Measurements from ENCODE around the gene BCL7B.
A peak's percentile ranks its signal among the peaks of the same experiment; 100 is the strongest.
"Not testable (repeated sequence)": the region's sequence is repeated elsewhere in the genome, so short reads cannot be mapped to it uniquely, and the experiment has no call there.

BCL7B gene

GRCh38 chr7:73533742-73534141 lies 23.7 kb downstream of the BCL7B start:
- WGBS, 2 experiments (ENCODE audit: insufficient coverage in 2 of 2) = 88% methylated on average over 6 to 9 of the region's 9 CpGs
- Histone ChIP-seq H3K9me3 (ENCODE audit: control insufficient read depth, low read length) (no peaks in the 10 kb centered on the region), H3K36me3 (ENCODE audit: control insufficient read depth, insufficient read depth, low read length) (peaks cover 45% of the 10 kb centered on the region), H3K27ac (ENCODE audit: low read depth, low read length, severe bottlenecking) (no peak overlapping the region), H3K4me3 (ENCODE audit: extremely low read depth, insufficient read depth, low read length, poor library complexity, severe bottlenecking) (no peak overlapping the region), H3K4me1 (ENCODE audit: control insufficient read depth, insufficient read depth, low read length, poor library complexity, severe bottlenecking) (no peaks in the 10 kb centered on the region)

- Histone ChIP-seq H3K27ac (ENCODE audit: low read depth, low read length, severe bottlenecking) (no peak overlapping the region), H3K36me3 (ENCODE audit: control insufficient read depth, insufficient read depth, low read length) (peaks cover 30% of the 10 kb centered on the region), H3K4me3 (ENCODE audit: extremely low read depth, insufficient read depth, low read length, poor library complexity, severe bottlenecking) (no peak overlapping the region), H3K4me1 (ENCODE audit: control insufficient read depth, insufficient read depth, low read length, poor library complexity, severe bottlenecking) (peaks cover under 1% of the 10 kb centered on the region), H3K9me3 (ENCODE audit: control insufficient read depth, low read length) (no peaks in the 10 kb centered on the region)
- 95 to 96% methylated on average over 4 to 6 of the region's 6 CpGs for WGBS, 2 experiments (ENCODE audit: insufficient coverage in 2 of 2)
These were observed 25.3 kb downstream of the BCL7B start for GRCh38 chr7:73532224-73532623.

DNA sequence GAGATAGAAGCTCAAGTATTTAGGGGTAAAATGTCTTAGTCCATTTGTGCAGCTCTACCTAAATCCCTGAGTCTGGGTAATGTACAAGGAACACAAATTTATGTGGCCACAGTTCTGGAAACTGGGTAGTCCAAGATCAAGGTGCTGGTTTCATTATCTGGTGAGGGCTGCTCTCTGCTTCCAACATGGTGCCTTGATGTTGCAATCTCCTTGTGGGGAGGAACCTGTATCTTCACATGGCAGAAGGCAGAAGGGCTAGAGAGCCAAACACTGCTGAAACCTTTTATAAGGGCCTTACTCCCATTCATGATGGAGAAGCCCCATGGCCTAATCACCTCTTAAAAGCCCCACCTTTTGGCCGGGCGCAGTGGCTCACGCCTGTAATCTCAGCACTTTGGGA lies 26.7 kb downstream of the BCL7B start:
- peaks cover 16% of the 10 kb centered on the region for H3K36me3 ChIP-seq (ENCODE audit: control insufficient read depth, insufficient read depth, low read length)
- no peak overlapping the region for H3K4me3 ChIP-seq (ENCODE audit: extremely low read depth, insufficient read depth, low read length, poor library complexity, severe bottlenecking)
- no peak overlapping the region for H3K27ac ChIP-seq (ENCODE audit: low read depth, low read length, severe bottlenecking)
- H3K9me3 ChIP-seq (ENCODE audit: control insufficient read depth, low read length) = no peaks in the 10 kb centered on the region
- peaks cover 4% of the 10 kb centered on the region for H3K4me1 ChIP-seq (ENCODE audit: control insufficient read depth, insufficient read depth, low read length, poor library complexity, severe bottlenecking)
- 90 to 93% methylated on average over 3 of the region's 3 CpGs for WGBS, 2 experiments (ENCODE audit: insufficient coverage in 2 of 2)

DNA sequence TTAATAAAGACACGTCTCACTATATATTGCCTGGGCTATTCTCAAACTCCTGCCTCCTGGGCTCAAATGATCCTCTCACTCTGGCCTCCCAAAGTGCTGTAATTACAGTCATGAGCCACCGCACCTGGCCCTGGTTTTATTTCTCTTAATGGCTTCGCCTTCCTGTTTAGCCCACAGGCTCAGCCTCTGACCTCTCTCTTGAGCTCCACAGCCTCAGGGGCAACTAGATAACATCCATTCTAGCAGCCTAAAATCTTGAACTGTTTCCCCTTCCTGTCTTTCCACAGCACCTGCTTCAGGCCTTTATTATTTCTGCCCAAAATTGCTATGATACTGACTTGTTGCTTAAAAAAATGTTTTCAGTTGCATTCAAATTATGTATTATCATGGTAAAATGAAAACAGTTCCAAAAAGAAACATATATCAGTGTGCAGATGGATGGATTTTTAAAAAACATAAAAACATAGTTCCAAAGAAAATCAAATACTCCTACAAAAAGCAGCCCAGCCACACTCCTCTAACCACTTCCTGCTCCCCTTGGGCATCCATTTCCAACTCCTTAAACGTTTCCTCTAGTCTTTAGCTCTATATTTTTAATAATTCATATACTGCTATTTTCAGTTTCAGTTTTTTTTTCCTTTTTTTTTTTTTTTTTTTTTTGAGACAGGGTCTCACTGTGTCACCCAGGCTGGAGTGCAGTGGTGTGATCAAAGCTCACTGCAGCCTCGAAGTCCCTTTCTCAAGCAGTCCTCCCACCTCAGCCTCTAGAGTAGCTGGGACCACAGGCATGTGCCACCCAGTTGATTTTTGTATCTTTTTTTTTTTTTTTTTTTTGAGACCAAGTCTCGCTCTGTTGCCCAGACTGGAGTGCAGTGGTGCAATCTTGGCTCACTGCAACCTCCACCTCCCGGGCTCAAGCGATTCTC lies 30.3 kb downstream of the BCL7B start:
- H3K4me3 ChIP-seq (ENCODE audit: extremely low read depth, insufficient read depth, low read length, poor library complexity, severe bottlenecking) = no peak overlapping the region
- 88 to 92% methylated on average over 5 to 6 of the region's 8 CpGs for WGBS, 2 experiments (ENCODE audit: insufficient coverage in 2 of 2)

GRCh38 chr7:73526158-73526494 lies 31.4 kb downstream of the BCL7B start:
- 67% methylated on average over 1 of the region's 1 CpG; no CpG with 5 or more reads in 1 of the 2 experiments for WGBS, 2 experiments (ENCODE audit: insufficient coverage in 2 of 2)
- H3K27ac ChIP-seq (ENCODE audit: low read depth, low read length, severe bottlenecking); H3K4me1 ChIP-seq (ENCODE audit: control insufficient read depth, insufficient read depth, low read length, poor library complexity, severe bottlenecking); H3K4me3 ChIP-seq (ENCODE audit: extremely low read depth, insufficient read depth, low read length, poor library complexity, severe bottlenecking); H3K36me3 ChIP-seq (ENCODE audit: control insufficient read depth, insufficient read depth, low read length); H3K9me3 ChIP-seq (ENCODE audit: control insufficient read depth, low read length): not testable (repeated sequence)

More for the DNA sequence above, 30.3 kb downstream of the BCL7B start:
- Histone ChIP-seq H3K36me3 (ENCODE audit: control insufficient read depth, insufficient read depth, low read length) (no peaks in the 10 kb centered on the region), H3K9me3 (ENCODE audit: control insufficient read depth, low read length) (no peaks in the 10 kb centered on the region), H3K27ac (ENCODE audit: low read depth, low read length, severe bottlenecking) (no peak overlapping the region), H3K4me1 (ENCODE audit: control insufficient read depth, insufficient read depth, low read length, poor library complexity, severe bottlenecking) (peaks cover 4% of the 10 kb centered on the region)

DNA sequence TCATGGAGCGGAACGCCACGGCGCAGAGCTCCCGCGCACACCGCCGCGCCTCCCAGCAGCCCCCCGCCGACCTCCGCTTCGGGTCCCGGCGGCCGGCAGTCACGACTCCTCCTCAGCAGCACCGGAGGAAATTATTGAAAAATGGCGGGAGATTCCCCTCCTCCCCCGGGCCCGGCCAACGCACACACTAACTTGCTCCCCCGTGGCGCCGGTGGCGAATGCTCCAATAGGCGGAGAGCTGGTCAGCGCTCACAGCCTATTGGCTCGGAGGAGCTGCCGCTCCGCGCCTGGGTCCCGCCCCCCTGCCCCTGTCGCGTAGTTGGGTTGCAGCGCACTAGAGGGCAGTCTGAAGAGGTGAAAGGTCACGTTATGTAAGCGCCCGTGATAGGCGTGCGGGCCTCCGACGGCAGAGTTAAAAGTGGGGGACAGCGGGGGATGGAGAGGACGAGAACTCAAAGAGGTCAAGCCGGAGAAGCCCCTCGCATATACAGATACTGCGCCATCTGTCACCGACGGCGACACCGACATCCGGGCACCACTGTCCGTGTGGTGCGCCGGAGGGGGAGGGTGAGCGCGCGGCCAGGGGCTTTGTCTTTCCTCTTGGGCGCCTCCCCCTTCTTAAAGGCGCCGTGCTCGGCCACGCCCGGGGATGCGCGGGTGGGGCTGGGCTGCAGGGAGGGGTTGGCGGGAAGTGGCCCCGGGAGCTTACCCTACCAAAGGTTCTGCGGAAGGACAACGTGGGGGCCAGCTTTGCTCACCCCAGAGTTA lies 35.2 kb downstream of the BCL7B start, which contains the start of gene BAZ1B:
Gene BAZ1B (minus strand): TSS at position 189 of the 768 bp plus-strand sequence. CDS start 360 bp downstream, outside the sequence.
- H3K27ac ChIP-seq (ENCODE audit: low read depth, low read length, severe bottlenecking) = peak within 1 kb of the TSS; percentile 89
- WGBS, 2 experiments (ENCODE audit: insufficient coverage in 2 of 2) = 0% methylated on average over 58 to 60 of the region's 71 CpGs
- peaks cover 8% of the 10 kb centered on the region for H3K4me1 ChIP-seq (ENCODE audit: control insufficient read depth, insufficient read depth, low read length, poor library complexity, severe bottlenecking)
- no peaks in the 10 kb centered on the region for H3K9me3 ChIP-seq (ENCODE audit: control insufficient read depth, low read length)
- peaks cover 31% of the 10 kb centered on the region for H3K36me3 ChIP-seq (ENCODE audit: control insufficient read depth, insufficient read depth, low read length)
- H3K4me3 ChIP-seq (ENCODE audit: extremely low read depth, insufficient read depth, low read length, poor library complexity, severe bottlenecking) = peak within 1 kb of the TSS; percentile 89

DNA sequence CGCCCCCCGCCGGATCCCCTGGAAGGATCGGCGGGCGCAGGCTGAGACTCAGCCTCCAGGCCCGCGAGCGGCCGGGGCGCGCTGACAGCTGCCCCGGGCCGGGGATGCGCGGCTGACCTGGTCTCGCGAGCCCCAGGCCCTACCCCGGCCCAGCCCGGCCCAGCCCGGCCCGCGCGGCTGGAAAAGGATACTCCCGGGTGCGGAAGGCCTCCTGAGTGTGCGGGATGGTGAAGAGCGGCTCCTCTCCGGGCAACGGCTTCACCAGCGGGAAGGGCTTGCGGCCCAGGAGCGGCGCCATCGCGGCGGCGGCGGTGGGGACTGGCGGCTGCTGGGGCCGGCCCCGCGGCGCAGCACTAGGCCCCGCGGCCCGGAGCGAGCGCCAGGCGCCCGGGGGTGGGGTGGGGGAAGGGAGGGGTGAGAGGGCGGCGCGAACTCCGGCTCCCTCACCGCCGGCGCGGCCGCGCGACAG lies 35.8 kb downstream of the BCL7B start:
- Histone ChIP-seq H3K36me3 (ENCODE audit: control insufficient read depth, insufficient read depth, low read length) (peaks cover 37% of the 10 kb centered on the region), H3K4me1 (ENCODE audit: control insufficient read depth, insufficient read depth, low read length, poor library complexity, severe bottlenecking) (peaks cover 4% of the 10 kb centered on the region), H3K9me3 (ENCODE audit: control insufficient read depth, low read length) (no peaks in the 10 kb centered on the region), H3K4me3 (ENCODE audit: extremely low read depth, insufficient read depth, low read length, poor library complexity, severe bottlenecking) (peak overlapping the region; percentile 89), H3K27ac (ENCODE audit: low read depth, low read length, severe bottlenecking) (peak overlapping the region; percentile 89)
- WGBS, 2 experiments (ENCODE audit: insufficient coverage in 2 of 2) = 0 to 1% methylated on average over 33 to 37 of the region's 62 CpGs

GRCh38 chr7:73520673-73521635 lies 36.5 kb downstream of the BCL7B start:
- Histone ChIP-seq H3K9me3 (ENCODE audit: control insufficient read depth, low read length) (no peaks in the 10 kb centered on the region), H3K27ac (ENCODE audit: low read depth, low read length, severe bottlenecking) (peak overlapping the region; percentile 89), H3K4me3 (ENCODE audit: extremely low read depth, insufficient read depth, low read length, poor library complexity, severe bottlenecking) (peak overlapping the region; percentile 89), H3K36me3 (ENCODE audit: control insufficient read depth, insufficient read depth, low read length) (peaks cover 44% of the 10 kb centered on the region), H3K4me1 (ENCODE audit: control insufficient read depth, insufficient read depth, low read length, poor library complexity, severe bottlenecking) (peaks cover 4% of the 10 kb centered on the region)
- 2 to 3% methylated on average over 14 to 18 of the region's 36 CpGs for WGBS, 2 experiments (ENCODE audit: insufficient coverage in 2 of 2)

- Histone ChIP-seq H3K4me1 (ENCODE audit: control insufficient read depth, insufficient read depth, low read length, poor library complexity, severe bottlenecking) (peaks cover 4% of the 10 kb centered on the region), H3K36me3 (ENCODE audit: control insufficient read depth, insufficient read depth, low read length) (peaks cover 53% of the 10 kb centered on the region), H3K4me3 (ENCODE audit: extremely low read depth, insufficient read depth, low read length, poor library complexity, severe bottlenecking) (peak overlapping the region; percentile 89), H3K9me3 (ENCODE audit: control insufficient read depth, low read length) (no peaks in the 10 kb centered on the region), H3K27ac (ENCODE audit: low read depth, low read length, severe bottlenecking) (no peak overlapping the region)
- WGBS, 2 experiments (ENCODE audit: insufficient coverage in 2 of 2) = 80 to 88% methylated on average over 12 to 14 of the region's 18 CpGs
These were observed 37.4 kb downstream of the BCL7B start for GRCh38 chr7:73519867-73520672.

Data from mesodermal cell (in vitro differentiated cells).